Sigmoid colon (tissue), 4 donors: Measurements from ENCODE around the gene FHAD1.

Source experiments
- EP300 ChIP-seq, 4 donors: sonication (generic); formaldehyde crosslinking; IDR thresholded peaks; one replicate each; pipeline ENCODE4 v1.6.1; 2017; ENCODE audit warnings: antibody characterized with exemption in 4 of 4
- POLR2A ChIP-seq, 2 donors: fragments of 450-650 bp; IDR thresholded peaks; one replicate each; pipeline ENCODE4 v1.6.1; 2016; ENCODE audit warnings: antibody characterized with exemption in 2 of 2, mild to moderate bottlenecking in 2 of 2, moderate library complexity in 2 of 2
- POLR2AphosphoS5 ChIP-seq, 4 donors: sonication (generic); formaldehyde crosslinking; IDR thresholded peaks; one replicate each; pipeline ENCODE4 v1.6.1; 2017; ENCODE audit warnings: antibody characterized with exemption in 4 of 4
- TF ChIP-seq, protein P1 (sequence below), 4 experiments: fragments of 450-650 bp in 3 of 4; fragments of 200-600 bp in 1 of 4; IDR thresholded peaks; one replicate each; pipeline ENCODE4 v1.5.1; 2016 to 2019; ENCODE audit warnings: antibody characterized with exemption in 4 of 4, mild to moderate bottlenecking in 3 of 4, moderate library complexity in 2 of 4

- TF ChIP-seq, protein P1, sequence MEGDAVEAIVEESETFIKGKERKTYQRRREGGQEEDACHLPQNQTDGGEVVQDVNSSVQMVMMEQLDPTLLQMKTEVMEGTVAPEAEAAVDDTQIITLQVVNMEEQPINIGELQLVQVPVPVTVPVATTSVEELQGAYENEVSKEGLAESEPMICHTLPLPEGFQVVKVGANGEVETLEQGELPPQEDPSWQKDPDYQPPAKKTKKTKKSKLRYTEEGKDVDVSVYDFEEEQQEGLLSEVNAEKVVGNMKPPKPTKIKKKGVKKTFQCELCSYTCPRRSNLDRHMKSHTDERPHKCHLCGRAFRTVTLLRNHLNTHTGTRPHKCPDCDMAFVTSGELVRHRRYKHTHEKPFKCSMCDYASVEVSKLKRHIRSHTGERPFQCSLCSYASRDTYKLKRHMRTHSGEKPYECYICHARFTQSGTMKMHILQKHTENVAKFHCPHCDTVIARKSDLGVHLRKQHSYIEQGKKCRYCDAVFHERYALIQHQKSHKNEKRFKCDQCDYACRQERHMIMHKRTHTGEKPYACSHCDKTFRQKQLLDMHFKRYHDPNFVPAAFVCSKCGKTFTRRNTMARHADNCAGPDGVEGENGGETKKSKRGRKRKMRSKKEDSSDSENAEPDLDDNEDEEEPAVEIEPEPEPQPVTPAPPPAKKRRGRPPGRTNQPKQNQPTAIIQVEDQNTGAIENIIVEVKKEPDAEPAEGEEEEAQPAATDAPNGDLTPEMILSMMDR (IDR thresholded peaks at IDR 0.05), result no peak
- no peak for TF ChIP-seq POLR2A (IDR thresholded peaks at IDR 0.05)
- TF ChIP-seq POLR2AphosphoS5 (IDR thresholded peaks at IDR 0.05), result no peak
- TF ChIP-seq EP300 (IDR thresholded peaks at IDR 0.05), result no peak
Observed at GRCh38 chr1:15264769-15265168, 17.7 kb downstream of the FHAD1 start.
